Mucosa of descending colon (tissue), 3 donors: ENCODE measurements around the gene RAP2A. TPM values are rescaled to one million over a fixed set of nuclear protein-coding genes. Genes with fewer than 3 reads are reported as not detected.

Source experiments
- ATAC-seq: fragments of 200-7000 bp; cut with Tn5 transposase; one replicate; pipeline ENCODE4 v1.9.1; 2020; ENCODE audit warnings: mild to moderate bottlenecking, moderate library complexity
- DNase-seq, 3 donors: peaks; one replicate each; pipeline ENCODE4 v3.0.0-alpha.2; 2020
- H3K36me3 ChIP-seq: fragments of 200-600 bp; one replicate; pipeline ENCODE4 v1.8.0; 2021; ENCODE audit warnings: low read depth, mild to moderate bottlenecking
- H3K4me1 ChIP-seq: fragments of 200-600 bp; one replicate; pipeline ENCODE4 v1.8.0; 2021; ENCODE audit warnings: low read depth, mild to moderate bottlenecking
- H3K4me3 ChIP-seq: fragments of 200-600 bp; one replicate; pipeline ENCODE4 v1.8.0; 2021; ENCODE audit warnings: mild to moderate bottlenecking
- H3K9me3 ChIP-seq: fragments of 200-600 bp; one replicate; pipeline ENCODE4 v1.8.0; 2021; ENCODE audit warnings: mild to moderate bottlenecking
- intact Hi-C, 2 donors: fragments of 100-400 bp; cut with DNase I in 1 of 2; cut with micrococcal nuclease in 1 of 2; formaldehyde crosslinking; loops; one replicate each; pipeline versions ENCODE4 v1.11.0 to v1.11.1; 2022; cut with DNase I, micrococcal nuclease
- total RNA-seq, 3 donors: library from RNA; stranded (reverse); fragmentation: NEBNext Ultra II Directional in 2 of 3; extraction: Animal tissue kit (Norgen Biotek cat#: 25700) in 2 of 3; gene quantifications; one replicate each; pipeline versions ENCODE4 v1.2.1 to v1.2.4, GENCODE V29; 2021 to 2023
- TF ChIP-seq, protein P1 (sequence below): fragments of 200-600 bp; IDR thresholded peaks from one replicate; pipeline ENCODE4 v1.8.0; 2022; ENCODE audit warnings: antibody characterized with exemption, mild to moderate bottlenecking
- donor health status: DM: no; HTN: no; CAD: no; lungs with moderate emphysema.
- donor health status: DM: no; HTN: no; CAD: no.
- donor health status: DM: no; HTN: yes; CAD: no.

The RAP2A gene
- total RNA-seq, 3 donors from 2014 or later, result 25.5 to 32.5 (median 29.8) TPM

DNA sequence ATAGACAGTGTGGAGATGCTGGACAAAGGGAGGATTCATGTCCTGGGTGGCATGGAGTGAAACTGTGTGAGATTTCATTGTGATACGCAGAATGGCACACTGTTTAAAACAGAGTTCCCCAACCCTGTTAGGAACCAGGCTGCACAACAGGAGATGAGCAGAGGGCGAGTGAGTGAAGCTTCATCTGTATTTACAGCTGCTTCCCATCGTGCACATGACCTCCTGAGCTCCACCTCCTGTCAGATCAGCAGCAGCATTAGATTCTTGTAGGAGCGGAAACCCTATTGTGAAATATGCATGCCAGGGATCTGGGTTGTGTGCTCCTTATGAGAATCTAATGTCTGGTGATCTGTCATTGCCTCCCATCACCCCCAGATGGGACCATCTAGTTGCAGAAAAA, 72.5 kb downstream of the RAP2A start:
- H3K4me1 ChIP-seq, result no peaks in the 10 kb centered on the region
- ATAC-seq (no peak), DNase-seq (peak in 1 of 3 donors; percentile 14)
- TF ChIP-seq, protein P1, sequence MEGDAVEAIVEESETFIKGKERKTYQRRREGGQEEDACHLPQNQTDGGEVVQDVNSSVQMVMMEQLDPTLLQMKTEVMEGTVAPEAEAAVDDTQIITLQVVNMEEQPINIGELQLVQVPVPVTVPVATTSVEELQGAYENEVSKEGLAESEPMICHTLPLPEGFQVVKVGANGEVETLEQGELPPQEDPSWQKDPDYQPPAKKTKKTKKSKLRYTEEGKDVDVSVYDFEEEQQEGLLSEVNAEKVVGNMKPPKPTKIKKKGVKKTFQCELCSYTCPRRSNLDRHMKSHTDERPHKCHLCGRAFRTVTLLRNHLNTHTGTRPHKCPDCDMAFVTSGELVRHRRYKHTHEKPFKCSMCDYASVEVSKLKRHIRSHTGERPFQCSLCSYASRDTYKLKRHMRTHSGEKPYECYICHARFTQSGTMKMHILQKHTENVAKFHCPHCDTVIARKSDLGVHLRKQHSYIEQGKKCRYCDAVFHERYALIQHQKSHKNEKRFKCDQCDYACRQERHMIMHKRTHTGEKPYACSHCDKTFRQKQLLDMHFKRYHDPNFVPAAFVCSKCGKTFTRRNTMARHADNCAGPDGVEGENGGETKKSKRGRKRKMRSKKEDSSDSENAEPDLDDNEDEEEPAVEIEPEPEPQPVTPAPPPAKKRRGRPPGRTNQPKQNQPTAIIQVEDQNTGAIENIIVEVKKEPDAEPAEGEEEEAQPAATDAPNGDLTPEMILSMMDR, result no peak
- intact Hi-C loops, result no loop called here
- no peaks in the 10 kb centered on the region for H3K9me3 ChIP-seq
- H3K36me3 ChIP-seq, result no peaks in the 10 kb centered on the region
- H3K4me3 ChIP-seq, result no peak overlapping the region

DNA sequence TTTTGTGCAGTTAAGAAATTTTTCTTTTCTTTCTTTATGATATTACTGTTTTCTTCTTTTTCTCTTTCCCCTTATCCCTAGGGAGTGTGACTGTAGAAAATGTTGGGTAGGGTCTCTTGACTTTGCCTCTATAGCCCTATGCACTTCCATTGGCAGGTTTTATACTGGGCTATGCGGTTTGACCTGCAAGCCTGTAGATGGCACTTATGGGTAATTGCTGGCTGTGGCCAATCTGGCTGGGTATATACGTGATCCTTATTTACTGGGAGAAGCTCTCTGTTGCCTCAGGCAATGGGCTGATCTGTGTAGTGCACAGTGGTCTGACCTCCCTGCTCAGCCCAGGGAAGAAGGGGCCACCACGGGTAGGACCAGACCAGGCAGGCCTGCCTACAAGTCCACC, 78.8 kb downstream of the RAP2A start:
- TF ChIP-seq, protein P1, result no peak
- no peaks in the 10 kb centered on the region for H3K36me3 ChIP-seq
- no peak overlapping the region for H3K4me3 ChIP-seq
- no peaks in the 10 kb centered on the region for H3K9me3 ChIP-seq
- H3K4me1 ChIP-seq, result no peaks in the 10 kb centered on the region
- ATAC-seq (no peak), DNase-seq (no peak)
- intact Hi-C loops, result no loop called here

DNA sequence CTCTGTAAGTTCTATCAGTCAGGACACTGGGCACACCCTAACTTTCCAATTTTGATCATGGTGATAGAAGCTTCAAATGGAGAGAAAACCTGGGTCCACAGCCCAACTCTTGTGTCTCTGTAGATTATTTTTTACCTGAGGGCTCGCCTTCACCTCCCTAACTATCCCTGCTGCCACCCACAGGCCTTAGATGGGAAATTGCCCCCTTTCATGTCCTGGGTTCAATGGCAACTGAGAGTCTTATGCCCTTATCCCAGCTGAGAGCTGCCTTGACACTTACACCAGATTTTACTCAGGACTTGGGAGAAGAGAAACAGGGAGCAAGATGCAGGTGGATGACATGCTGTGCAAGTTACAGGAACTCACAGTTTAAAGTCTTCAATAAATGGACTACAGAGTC, 81.7 kb downstream of the RAP2A start:
- intact Hi-C loops, result no loop called here
- no peaks in the 10 kb centered on the region for H3K9me3 ChIP-seq
- H3K4me1 ChIP-seq, result no peaks in the 10 kb centered on the region
- TF ChIP-seq, protein P1, result no peak
- no peak for DNase-seq
- no peaks in the 10 kb centered on the region for H3K36me3 ChIP-seq
- ATAC-seq, result no peak
- no peak overlapping the region for H3K4me3 ChIP-seq

DNA sequence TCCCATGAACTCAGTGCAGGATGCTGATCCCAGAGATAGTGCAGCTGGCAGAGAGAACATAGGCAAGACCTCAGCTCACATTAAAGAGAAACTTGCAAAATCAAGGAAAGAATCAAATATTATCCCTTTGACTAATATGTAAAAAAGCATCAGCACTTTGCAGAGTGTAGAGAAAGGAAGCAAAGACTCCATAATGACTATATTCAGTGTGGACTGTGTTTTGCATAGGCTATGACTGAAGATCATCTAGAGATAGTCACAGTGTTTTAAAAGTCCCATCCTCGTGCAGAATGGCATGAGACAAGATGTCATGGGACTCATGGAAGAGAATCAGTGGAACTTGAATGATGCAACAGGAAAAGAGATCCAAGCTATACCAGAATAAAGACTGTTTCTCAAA, 84.0 kb downstream of the RAP2A start:
- ATAC-seq (no peak), DNase-seq (no peak)
- no peaks in the 10 kb centered on the region for H3K9me3 ChIP-seq
- intact Hi-C loops, result no loop called here
- no peak overlapping the region for H3K4me3 ChIP-seq
- TF ChIP-seq, protein P1, result no peak
- H3K36me3 ChIP-seq, result no peaks in the 10 kb centered on the region
- H3K4me1 ChIP-seq, result no peaks in the 10 kb centered on the region

Other genes with a start within 250 kb of the RAP2A start
- gene MBNL2, start 211.8 kb upstream of the RAP2A start, total RNA-seq, result 10 to 100 TPM; 41.0 to 75.1 (median 47.2) TPM